ENCODE data around the gene KCNH6.

Gene KCNH6

DNA sequence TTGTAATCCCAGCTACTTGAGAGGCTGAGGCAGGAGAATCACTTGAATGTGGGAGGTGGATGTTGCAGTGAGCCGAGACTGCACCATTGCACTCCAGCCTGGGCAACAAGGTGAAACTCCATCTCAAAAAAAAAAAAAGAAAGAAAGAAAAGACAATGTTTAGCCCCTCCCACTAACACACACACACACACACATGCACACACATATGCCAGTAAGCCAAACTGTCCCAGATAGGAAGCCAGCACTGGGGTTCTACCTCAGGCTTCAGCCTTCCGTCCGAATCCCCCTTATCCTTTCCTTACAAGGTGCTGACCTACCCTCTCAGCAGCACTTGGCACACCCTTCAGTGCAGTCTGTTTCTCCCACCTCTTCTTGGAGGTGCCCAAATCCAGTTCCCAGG is 8.7 kb upstream of the KCNH6 start:
- Histone ChIP-seq H3K27me3 (peaks cover 32% of the 10 kb centered on the region), H3K36me3 (no peaks in the 10 kb centered on the region), H3K9me3 (no peaks in the 10 kb centered on the region), H3K4me1 (ENCODE audit: control insufficient read depth in 1 of 2, insufficient read depth in 1 of 2, low read depth in 1 of 2, low read length in 1 of 2) (no peaks in the 10 kb centered on the region), H3K27ac (no peak overlapping the region), H3K4me3 (ENCODE audit: low read depth in 1 of 2, low read length in 1 of 2) (no peak overlapping the region)
- no peak for TF ChIP-seq CTCF (IDR thresholded peaks at IDR 0.05)

GRCh38 chr17:63514974-63515373 is 8.2 kb upstream of the KCNH6 start:
- H3K4me1 ChIP-seq (ENCODE audit: control insufficient read depth in 1 of 2, insufficient read depth in 1 of 2, low read depth in 1 of 2, low read length in 1 of 2): no peaks in the 10 kb centered on the region
- peaks cover 37% of the 10 kb centered on the region for H3K27me3 ChIP-seq
- no peak overlapping the region for H3K4me3 ChIP-seq (ENCODE audit: low read depth in 1 of 2, low read length in 1 of 2)
- no peak overlapping the region for H3K27ac ChIP-seq
- no peaks in the 10 kb centered on the region for H3K9me3 ChIP-seq
- no peaks in the 10 kb centered on the region for H3K36me3 ChIP-seq
- no peak for TF ChIP-seq CTCF (IDR thresholded peaks at IDR 0.05)

DNA sequence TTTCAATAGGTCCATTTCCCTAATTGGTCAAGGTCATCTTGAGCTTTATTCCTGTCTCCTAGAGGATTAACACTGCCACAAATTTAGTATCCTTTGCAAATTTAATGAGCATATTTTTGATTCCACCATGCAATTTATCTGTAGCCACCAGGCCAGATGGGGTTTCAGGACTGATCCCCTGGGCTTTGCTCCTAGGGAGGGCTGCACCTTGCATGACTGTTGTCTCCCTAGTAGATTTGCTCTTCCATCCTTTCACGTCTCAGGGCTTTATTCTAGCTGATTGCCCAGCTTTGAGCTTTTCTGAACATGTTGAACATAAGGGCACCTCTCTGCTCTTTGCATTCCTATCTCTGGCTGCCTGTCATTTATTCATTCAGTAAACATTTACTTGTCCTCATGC is 7.7 kb upstream of the KCNH6 start:
- peaks cover 41% of the 10 kb centered on the region for H3K27me3 ChIP-seq
- TF ChIP-seq CTCF (IDR thresholded peaks at IDR 0.05): no peak
- no peak overlapping the region for H3K27ac ChIP-seq
- H3K9me3 ChIP-seq: no peaks in the 10 kb centered on the region
- no peaks in the 10 kb centered on the region for H3K36me3 ChIP-seq
- H3K4me3 ChIP-seq (ENCODE audit: low read depth in 1 of 2, low read length in 1 of 2): no peak overlapping the region
- H3K4me1 ChIP-seq (ENCODE audit: control insufficient read depth in 1 of 2, insufficient read depth in 1 of 2, low read depth in 1 of 2, low read length in 1 of 2): no peaks in the 10 kb centered on the region

- Histone ChIP-seq H3K36me3 (no peaks in the 10 kb centered on the region), H3K4me1 (ENCODE audit: control insufficient read depth in 1 of 2, insufficient read depth in 1 of 2, low read depth in 1 of 2, low read length in 1 of 2) (no peaks in the 10 kb centered on the region), H3K27me3 (peaks cover 58% of the 10 kb centered on the region), H3K27ac (no peak overlapping the region), H3K4me3 (ENCODE audit: low read depth in 1 of 2, low read length in 1 of 2) (no peak overlapping the region), H3K9me3 (no peaks in the 10 kb centered on the region)
- TF ChIP-seq CTCF (IDR thresholded peaks at IDR 0.05): no peak
Observed at GRCh38 chr17:63516910-63517824, 6.0 kb upstream of the KCNH6 start.

DNA sequence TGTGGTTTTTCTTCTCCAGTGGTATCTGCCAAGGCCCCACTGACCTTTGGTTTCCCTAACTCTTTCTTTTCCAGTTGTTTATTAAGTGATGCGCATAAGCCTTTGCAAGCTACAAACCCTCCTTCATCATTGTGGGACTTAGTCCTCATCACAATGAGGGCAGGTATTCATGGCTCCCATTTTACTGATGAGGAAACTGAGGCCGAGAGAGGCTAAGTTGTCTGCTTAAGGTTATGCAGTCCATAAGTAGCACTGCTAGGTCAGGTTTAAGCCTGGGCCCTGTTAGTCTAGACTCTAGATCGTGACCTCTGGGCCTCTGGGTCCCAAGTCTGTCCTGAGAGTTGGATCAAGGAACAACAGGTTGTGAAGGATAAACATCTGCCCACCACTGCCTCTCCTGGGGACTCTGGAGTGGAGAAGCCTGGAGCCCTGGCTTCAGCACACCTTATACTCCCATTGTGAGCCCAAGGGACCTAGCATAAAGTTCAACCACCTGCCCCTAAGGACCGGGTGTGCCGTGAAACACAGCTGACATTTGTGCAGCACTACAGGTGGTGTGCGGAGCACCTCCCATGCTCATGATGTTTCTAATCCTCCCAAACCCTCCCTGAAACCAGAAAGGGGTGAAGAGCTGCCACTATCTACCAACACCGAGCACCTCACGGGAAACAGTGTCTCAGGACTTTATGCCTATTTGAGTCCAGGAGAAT is 5.2 kb upstream of the KCNH6 start:
- H3K4me3 ChIP-seq (ENCODE audit: low read depth in 1 of 2, low read length in 1 of 2): no peak overlapping the region
- peaks cover 67% of the 10 kb centered on the region for H3K27me3 ChIP-seq
- no peaks in the 10 kb centered on the region for H3K4me1 ChIP-seq (ENCODE audit: control insufficient read depth in 1 of 2, insufficient read depth in 1 of 2, low read depth in 1 of 2, low read length in 1 of 2)
- no peak for TF ChIP-seq CTCF (IDR thresholded peaks at IDR 0.05)
- H3K9me3 ChIP-seq: no peaks in the 10 kb centered on the region
- H3K36me3 ChIP-seq: no peaks in the 10 kb centered on the region
- H3K27ac ChIP-seq: no peak overlapping the region
